ENCODE measurements around the gene GEN1.

The GEN1 gene

GRCh38 chr2:17772532-17772931, 18.6 kb downstream of the GEN1 start:
- ChIA-PET POLR2A (ENCODE audit: low non-redundant PET) (no interaction called here), CTCF (interaction anchor here (0.7 to 1.0 kb wide), 2 partner anchors 17 to 375 kb away, joined by 3 to 4 read pairs; no protein-coding TSS in a partner anchor)
- no peak overlapping the region for H3K27ac ChIP-seq
- TF ChIP-seq CTCF (conservative IDR thresholded peaks at IDR 0.05; ENCODE audit: low read depth): no peak
- no peak for DNase-seq (ENCODE audit: low spot score)

GRCh38 chr2:17780546-17780945, 26.6 kb downstream of the GEN1 start:
- no peak for TF ChIP-seq CTCF (conservative IDR thresholded peaks at IDR 0.05; ENCODE audit: low read depth)
- H3K27ac ChIP-seq: no peak overlapping the region
- ChIA-PET POLR2A (ENCODE audit: low non-redundant PET) (no interaction called here), CTCF (interaction anchor here (0.7 kb wide), 1 partner anchor 1172 kb away, joined by 5 read pairs; no protein-coding TSS in a partner anchor)
- DNase-seq (ENCODE audit: low spot score): no peak

DNA sequence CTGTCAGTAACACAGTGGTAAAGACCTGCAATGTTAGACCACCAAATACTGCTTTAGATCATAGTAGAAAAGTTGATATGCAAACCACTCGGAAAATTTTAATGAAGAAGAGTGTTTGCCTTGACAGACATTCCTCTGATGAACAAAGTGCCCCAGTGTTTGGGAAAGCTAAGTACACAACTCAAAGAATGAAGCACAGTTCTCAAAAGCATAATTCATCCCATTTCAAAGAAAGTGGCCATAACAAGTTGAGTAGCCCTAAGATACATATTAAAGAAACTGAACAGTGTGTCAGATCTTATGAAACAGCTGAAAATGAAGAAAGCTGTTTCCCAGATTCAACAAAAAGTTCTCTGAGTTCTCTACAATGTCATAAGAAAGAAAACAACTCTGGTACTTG, 27.5 kb downstream of the GEN1 start:
- CTCF ChIA-PET: interaction anchor here (0.5 to 0.7 kb wide), 2 partner anchors 42 to 47 kb away, joined by 3 to 4 read pairs; no protein-coding TSS in a partner anchor
- TF ChIP-seq CTCF (conservative IDR thresholded peaks at IDR 0.05; ENCODE audit: low read depth): no peak
- no peak for DNase-seq (ENCODE audit: low spot score)
- H3K27ac ChIP-seq: no peak overlapping the region
- POLR2A ChIA-PET (ENCODE audit: low non-redundant PET): no interaction called here

DNA sequence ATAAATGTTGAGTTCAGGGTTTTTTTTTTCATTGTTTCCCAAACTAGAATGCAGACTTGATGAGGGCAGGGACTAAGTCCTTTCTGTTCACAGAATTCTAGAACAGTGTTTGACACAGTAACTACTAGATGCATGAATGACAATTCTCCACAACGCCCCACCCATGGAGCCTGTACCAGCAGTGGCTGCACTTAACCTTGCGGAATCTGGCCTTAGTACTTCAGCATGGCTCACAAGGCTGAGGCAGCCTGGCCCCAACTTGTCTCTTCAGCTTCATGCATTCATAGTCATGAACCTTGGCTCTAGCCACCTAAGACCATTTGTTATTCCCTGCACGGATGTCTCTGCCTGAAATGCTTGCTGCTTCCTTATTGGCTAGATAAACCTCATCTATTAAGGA, 32.8 kb downstream of the GEN1 start:
- ChIA-PET CTCF (no interaction called here), POLR2A (ENCODE audit: low non-redundant PET) (no interaction called here)
- no peak for TF ChIP-seq CTCF (conservative IDR thresholded peaks at IDR 0.05; ENCODE audit: low read depth)
- no peak overlapping the region for H3K27ac ChIP-seq
- no peak for DNase-seq (ENCODE audit: low spot score)

GRCh38 chr2:17788773-17789172, 34.8 kb downstream of the GEN1 start:
- ChIA-PET CTCF (no interaction called here), POLR2A (ENCODE audit: low non-redundant PET) (no interaction called here)
- TF ChIP-seq CTCF (conservative IDR thresholded peaks at IDR 0.05; ENCODE audit: low read depth): no peak
- no peak overlapping the region for H3K27ac ChIP-seq
- DNase-seq (ENCODE audit: low spot score): no peak

- no peak overlapping the region for H3K27ac ChIP-seq
- no peak for TF ChIP-seq CTCF (conservative IDR thresholded peaks at IDR 0.05; ENCODE audit: low read depth)
- DNase-seq (ENCODE audit: low spot score): no peak
- CTCF ChIA-PET: no interaction called here
- POLR2A ChIA-PET (ENCODE audit: low non-redundant PET): no interaction called here
Measured at GRCh38 chr2:17790536-17790935, 36.6 kb downstream of the GEN1 start.

All from RWPE1 (cell line).